ENCODE data around the gene IGSF8.

DNA sequence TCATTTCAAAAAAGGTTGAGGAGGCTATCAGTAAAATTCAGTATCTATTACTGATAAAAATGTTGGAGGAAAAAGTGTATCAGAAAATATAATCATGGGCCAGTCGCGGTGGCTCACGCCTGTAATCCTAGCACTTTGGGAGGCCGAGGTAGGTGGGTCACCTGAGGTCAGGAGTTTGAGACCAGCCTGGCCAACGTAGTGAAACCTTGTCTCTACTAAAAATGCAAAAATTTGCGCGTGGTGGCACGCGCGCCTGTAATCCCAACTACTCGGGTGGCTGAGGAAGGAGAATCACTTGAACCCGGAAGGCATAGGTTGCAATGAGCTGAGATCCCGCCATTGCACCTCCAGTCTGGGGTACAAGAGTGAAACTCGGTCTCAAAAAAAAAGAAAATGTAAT, 47.7 kb upstream of the IGSF8 start:
- TF ChIP-seq, protein P1, sequence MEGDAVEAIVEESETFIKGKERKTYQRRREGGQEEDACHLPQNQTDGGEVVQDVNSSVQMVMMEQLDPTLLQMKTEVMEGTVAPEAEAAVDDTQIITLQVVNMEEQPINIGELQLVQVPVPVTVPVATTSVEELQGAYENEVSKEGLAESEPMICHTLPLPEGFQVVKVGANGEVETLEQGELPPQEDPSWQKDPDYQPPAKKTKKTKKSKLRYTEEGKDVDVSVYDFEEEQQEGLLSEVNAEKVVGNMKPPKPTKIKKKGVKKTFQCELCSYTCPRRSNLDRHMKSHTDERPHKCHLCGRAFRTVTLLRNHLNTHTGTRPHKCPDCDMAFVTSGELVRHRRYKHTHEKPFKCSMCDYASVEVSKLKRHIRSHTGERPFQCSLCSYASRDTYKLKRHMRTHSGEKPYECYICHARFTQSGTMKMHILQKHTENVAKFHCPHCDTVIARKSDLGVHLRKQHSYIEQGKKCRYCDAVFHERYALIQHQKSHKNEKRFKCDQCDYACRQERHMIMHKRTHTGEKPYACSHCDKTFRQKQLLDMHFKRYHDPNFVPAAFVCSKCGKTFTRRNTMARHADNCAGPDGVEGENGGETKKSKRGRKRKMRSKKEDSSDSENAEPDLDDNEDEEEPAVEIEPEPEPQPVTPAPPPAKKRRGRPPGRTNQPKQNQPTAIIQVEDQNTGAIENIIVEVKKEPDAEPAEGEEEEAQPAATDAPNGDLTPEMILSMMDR (conservative IDR thresholded peaks at IDR 0.05 in 1 of 2, IDR thresholded peaks at IDR 0.05 in 1 of 2; ENCODE audit: low read depth in 1 of 2, low read length in 2 of 2) = no peak
- TF ChIP-seq EZH2 (IDR thresholded peaks at IDR 0.05; ENCODE audit: low read length, missing control alignments) = no peak

Data from fibroblast of lung (primary cell).